Right atrium auricular region (tissue), 2 donors: Measurements from ENCODE around the gene BAX. TPM values are rescaled to one million over a fixed set of nuclear protein-coding genes. Genes with fewer than 3 reads are reported as not detected.

Experiments used
- DNase-seq: peaks from one replicate; pipeline ENCODE4 v3.0.0-alpha.2; 2019; ENCODE audit warnings: low spot score
- H3K27ac ChIP-seq, 2 donors: fragments of 200-600 bp; sonication (generic); 1 replicate in 1 of 2; 2 replicates in 1 of 2; pipeline ENCODE4 v1.5.1; 2016 to 2019
- H3K27me3 ChIP-seq, 2 donors: fragments of 200-600 bp; sonication (generic); one replicate each; pipeline versions ENCODE4 v1.5.1 to v1.6.0; 2017 to 2019
- H3K36me3 ChIP-seq: fragments of 200-600 bp; sonication (generic); one replicate; pipeline ENCODE4 v1.5.1; 2016
- H3K4me1 ChIP-seq, 2 donors: fragments of 200-600 bp; sonication (generic); one replicate each; pipeline versions ENCODE4 v1.5.1 to v1.6.0; 2017 to 2019
- H3K4me3 ChIP-seq, 2 donors: fragments of 200-600 bp; sonication (generic); 1 replicate in 1 of 2; 2 replicates in 1 of 2; pipeline ENCODE4 v1.5.1; 2017 to 2019; ENCODE audit warnings: mild to moderate bottlenecking in 1 of 2, moderate library complexity in 1 of 2
- H3K9me3 ChIP-seq, 2 donors: fragments of 200-600 bp; sonication (generic); one replicate each; pipeline ENCODE4 v1.5.1; 2019
- total RNA-seq, 2 donors: library from RNA; depleted of rRNA; stranded (reverse); fragments of >200 nt; gene quantifications; one replicate each; pipeline ENCODE4 v1.1.0, GENCODE V29; 2016
- TF ChIP-seq, protein P1 (sequence below), 2 donors: fragments of 200-600 bp; sonication (generic); IDR thresholded peaks; one replicate each; pipeline ENCODE4 v1.5.1; 2019; ENCODE audit warnings: antibody characterized with exemption in 2 of 2

The BAX gene
- total RNA-seq, 2 donors from 2014 or later, result 10.7 to 21.2 TPM

- no peak for DNase-seq
- TF ChIP-seq, protein P1, sequence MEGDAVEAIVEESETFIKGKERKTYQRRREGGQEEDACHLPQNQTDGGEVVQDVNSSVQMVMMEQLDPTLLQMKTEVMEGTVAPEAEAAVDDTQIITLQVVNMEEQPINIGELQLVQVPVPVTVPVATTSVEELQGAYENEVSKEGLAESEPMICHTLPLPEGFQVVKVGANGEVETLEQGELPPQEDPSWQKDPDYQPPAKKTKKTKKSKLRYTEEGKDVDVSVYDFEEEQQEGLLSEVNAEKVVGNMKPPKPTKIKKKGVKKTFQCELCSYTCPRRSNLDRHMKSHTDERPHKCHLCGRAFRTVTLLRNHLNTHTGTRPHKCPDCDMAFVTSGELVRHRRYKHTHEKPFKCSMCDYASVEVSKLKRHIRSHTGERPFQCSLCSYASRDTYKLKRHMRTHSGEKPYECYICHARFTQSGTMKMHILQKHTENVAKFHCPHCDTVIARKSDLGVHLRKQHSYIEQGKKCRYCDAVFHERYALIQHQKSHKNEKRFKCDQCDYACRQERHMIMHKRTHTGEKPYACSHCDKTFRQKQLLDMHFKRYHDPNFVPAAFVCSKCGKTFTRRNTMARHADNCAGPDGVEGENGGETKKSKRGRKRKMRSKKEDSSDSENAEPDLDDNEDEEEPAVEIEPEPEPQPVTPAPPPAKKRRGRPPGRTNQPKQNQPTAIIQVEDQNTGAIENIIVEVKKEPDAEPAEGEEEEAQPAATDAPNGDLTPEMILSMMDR (IDR thresholded peaks at IDR 0.05), result no peak
- H3K9me3 ChIP-seq, result no peaks in the 10 kb centered on the region
- H3K36me3 ChIP-seq, result no peaks in the 10 kb centered on the region
- no peak overlapping the region for H3K27ac ChIP-seq
- no peaks in the 10 kb centered on the region for H3K27me3 ChIP-seq
- H3K4me3 ChIP-seq, result no peak overlapping the region
- H3K4me1 ChIP-seq, result peaks cover 0 to 24% of the 10 kb centered on the region in 2 donors
Observed at GRCh38 chr19:48958006-48958405, 3.3 kb downstream of the BAX start.

- Histone ChIP-seq H3K4me3 (no peak overlapping the region), H3K9me3 (no peaks in the 10 kb centered on the region), H3K27me3 (no peaks in the 10 kb centered on the region), H3K4me1 (peaks cover 0 to 40% of the 10 kb centered on the region in 2 donors), H3K27ac (no peak overlapping the region), H3K36me3 (no peaks in the 10 kb centered on the region)
- no peak for DNase-seq
- TF ChIP-seq, protein P1 (IDR thresholded peaks at IDR 0.05), result no peak
Observed at GRCh38 chr19:48959341-48960239, 4.9 kb downstream of the BAX start.

GRCh38 chr19:48961051-48961649 is 6.5 kb downstream of the BAX start:
- TF ChIP-seq, protein P1 (IDR thresholded peaks at IDR 0.05), result no peak
- no peaks in the 10 kb centered on the region for H3K27me3 ChIP-seq
- no peak overlapping the region for H3K4me3 ChIP-seq
- H3K9me3 ChIP-seq, result no peaks in the 10 kb centered on the region
- H3K27ac ChIP-seq, result peak overlapping the region in 1 of 2 donors; percentile 92
- peaks cover 8% of the 10 kb centered on the region for H3K36me3 ChIP-seq
- peaks cover 0 to 32% of the 10 kb centered on the region in 2 donors for H3K4me1 ChIP-seq
- no peak for DNase-seq

- Histone ChIP-seq H3K27me3 (no peaks in the 10 kb centered on the region), H3K4me3 (no peak overlapping the region), H3K36me3 (peaks cover 13% of the 10 kb centered on the region), H3K4me1 (peaks cover 0 to 36% of the 10 kb centered on the region in 2 donors), H3K27ac (peak overlapping the region; percentile 90 to 92), H3K9me3 (no peaks in the 10 kb centered on the region)
- no peak for DNase-seq
- TF ChIP-seq, protein P1 (IDR thresholded peaks at IDR 0.05), result no peak
Observed at GRCh38 chr19:48961673-48962028, 7.0 kb downstream of the BAX start.

DNA sequence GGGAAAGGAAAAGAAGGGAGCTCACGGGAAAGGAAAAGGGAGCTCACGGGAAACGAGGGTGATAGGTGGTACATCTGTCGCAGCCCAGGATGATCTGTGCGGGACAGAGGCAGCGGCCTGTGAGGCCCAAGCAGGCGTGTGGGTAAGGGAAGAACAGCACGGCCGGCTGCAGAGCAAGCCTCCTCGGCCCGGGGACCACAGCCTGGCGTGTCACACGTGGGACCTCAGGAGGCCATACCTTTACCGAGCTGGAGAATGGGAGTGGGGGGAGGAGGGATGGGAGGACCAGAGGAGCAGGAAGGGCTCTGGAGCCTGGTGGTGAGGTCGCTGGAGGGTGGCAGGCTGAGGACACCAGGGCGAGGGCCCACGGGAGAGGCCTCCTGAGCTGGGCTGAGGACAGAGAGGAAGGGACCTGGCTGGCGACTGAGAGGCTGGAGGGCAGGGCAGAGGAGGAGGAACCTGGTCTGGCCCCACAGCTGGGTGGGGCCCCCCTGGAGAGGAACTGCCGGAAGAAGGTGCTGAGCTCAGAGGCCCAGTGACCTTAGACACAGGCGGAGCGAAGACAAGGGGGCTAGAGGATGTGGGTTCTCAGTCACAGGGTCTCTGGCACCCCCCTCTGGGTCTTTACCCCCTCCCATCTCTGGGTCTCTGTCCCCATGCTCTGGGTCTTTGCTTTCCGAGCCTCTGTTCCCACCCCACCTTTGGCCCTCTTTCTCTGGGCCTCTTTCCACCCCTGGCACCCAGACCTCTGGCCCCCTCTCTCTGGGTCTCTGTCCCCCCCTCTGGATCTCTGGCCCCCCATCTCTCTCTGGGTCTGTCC is 7.6 kb downstream of the BAX start:
- H3K36me3 ChIP-seq, result peaks cover 18% of the 10 kb centered on the region
- DNase-seq, result no peak
- peak overlapping the region; percentile 90 to 92 for H3K27ac ChIP-seq
- H3K9me3 ChIP-seq, result no peaks in the 10 kb centered on the region
- no peaks in the 10 kb centered on the region for H3K27me3 ChIP-seq
- peaks cover 0 to 42% of the 10 kb centered on the region in 2 donors for H3K4me1 ChIP-seq
- TF ChIP-seq, protein P1 (IDR thresholded peaks at IDR 0.05), result no peak
- H3K4me3 ChIP-seq, result no peak overlapping the region
